Testis (tissue), 3 donors: ENCODE results near the gene SLC38A5. TPM values are rescaled to one million over a fixed set of nuclear protein-coding genes. Genes with fewer than 3 reads are reported as not detected.

Experiments
- DNase-seq: peaks from one replicate; pipeline ENCODE4 v3.0.0-alpha.2; 2019
- H3K27ac ChIP-seq, 2 donors: fragments of 200-600 bp; sonication (generic); one replicate each; pipeline ENCODE4 v1.5.1; 2019
- H3K27me3 ChIP-seq: fragments of 200-600 bp; sonication (generic); one replicate; pipeline ENCODE4 v1.5.1; 2019
- H3K36me3 ChIP-seq: fragments of 200-600 bp; sonication (generic); one replicate; pipeline ENCODE4 v1.5.1; 2017; ENCODE audit warnings: low read depth; ENCODE audit errors: missing control alignments
- H3K4me1 ChIP-seq: fragments of 200-600 bp; sonication (generic); one replicate; pipeline ENCODE4 v1.5.1; 2019
- H3K4me3 ChIP-seq, 2 donors: fragments of 200-600 bp; sonication (generic); one replicate each; pipeline ENCODE4 v1.5.1; 2017 to 2019
- H3K9me3 ChIP-seq: fragments of 200-600 bp; sonication (generic); one replicate; pipeline ENCODE4 v1.5.1; 2017
- CTCF ChIP-seq, 3 experiments: fragments of 450-650 bp in 2 of 3; fragments of 200-600 bp in 1 of 3; sonication (generic) in 1 of 3; IDR thresholded peaks; one replicate each; pipeline ENCODE4 v1.5.1; 2016 to 2019; ENCODE audit warnings: antibody characterized with exemption in 3 of 3, mild to moderate bottlenecking in 2 of 3, moderate library complexity in 1 of 3
- POLR2A ChIP-seq: fragments of 450-650 bp; IDR thresholded peaks from one replicate; pipeline ENCODE4 v1.6.1; 2017; ENCODE audit warnings: antibody characterized with exemption, mild to moderate bottlenecking, moderate library complexity
- WGBS, 2 donors: methylation state at CpG; one replicate each; pipeline ENCODE4 v1.1.5; 2018; 5-methylcytosine and 5-hydroxymethylcytosine counted together
- intact Hi-C: fragments of 100-400 bp; cut with DNase I; formaldehyde crosslinking; loops from one replicate; pipeline ENCODE4 v1.15.1; 2023; ENCODE audit warnings: low total_unique reads
- polyA plus RNA-seq: library from polyadenylated mRNA; stranded (reverse); fragments of 350-450 nt; fragmentation: Illumina TruSeq; extraction: RNeasy Lipid Tissue Mini Kit (QIAGEN cat#74804); gene quantifications from one replicate; pipeline ENCODE4 v1.2.3, GENCODE V29; 2014; ENCODE audit warnings: low read depth, low replicate concordance; ENCODE audit not compliant: insufficient read depth
- total RNA-seq, 2 donors: library from RNA; depleted of rRNA; stranded (reverse); fragments of >200 nt; gene quantifications; one replicate each; pipeline ENCODE4 v1.2.3, GENCODE V29; 2016

SLC38A5 gene
- total and polyA plus RNA-seq, 3 donors from 2014 or later, result 2.5 to 4.2 (median 3.5) TPM

- no peak for DNase-seq
- H3K9me3 ChIP-seq, result no peaks in the 10 kb centered on the region
- TF ChIP-seq POLR2A, result no peak
- TF ChIP-seq CTCF (IDR thresholded peaks at IDR 0.05), result no peak
- WGBS, 2 donors, result 93 to 94% methylated on average over 4 of the region's 4 CpGs
- intact Hi-C loops, result no loop called here
- H3K4me3 ChIP-seq, result no peak overlapping the region
- H3K27ac ChIP-seq, result no peak overlapping the region
- no peaks in the 10 kb centered on the region for H3K4me1 ChIP-seq
- no peaks in the 10 kb centered on the region for H3K36me3 ChIP-seq
- H3K27me3 ChIP-seq, result no peaks in the 10 kb centered on the region
Observed at GRCh38 chrX:48496660-48497059, 26.6 kb upstream of the SLC38A5 start.

GRCh38 chrX:48493890-48494364 lies 23.9 kb upstream of the SLC38A5 start:
- peak; percentile 58 for DNase-seq
- no peak overlapping the region for H3K27ac ChIP-seq

GRCh38 chrX:48492293-48492910 lies 22.3 kb upstream of the SLC38A5 start:
- Histone ChIP-seq H3K4me1 (no peaks in the 10 kb centered on the region), H3K9me3 (no peaks in the 10 kb centered on the region), H3K27ac (no peak overlapping the region), H3K27me3 (no peaks in the 10 kb centered on the region), H3K36me3 (no peaks in the 10 kb centered on the region), H3K4me3 (no peak overlapping the region)
- TF ChIP-seq CTCF (IDR thresholded peaks at IDR 0.05) (no peak), POLR2A (no peak)
- 69 to 73% methylated on average over 6 to 7 of the region's 7 CpGs for WGBS, 2 donors
- DNase-seq, result no peak
- intact Hi-C loops, result no loop called here

More at GRCh38 chrX:48493890-48494364, 23.9 kb upstream of the SLC38A5 start:
- H3K4me3 ChIP-seq, result no peak overlapping the region
- H3K27me3 ChIP-seq, result no peaks in the 10 kb centered on the region
- TF ChIP-seq CTCF (IDR thresholded peaks at IDR 0.05) (no peak), POLR2A (no peak)
- 34 to 62% methylated on average over 4 to 10 of the region's 10 CpGs for WGBS, 2 donors
- no peaks in the 10 kb centered on the region for H3K4me1 ChIP-seq
- no peaks in the 10 kb centered on the region for H3K9me3 ChIP-seq
- intact Hi-C loops, result no loop called here
- no peaks in the 10 kb centered on the region for H3K36me3 ChIP-seq

- no peak overlapping the region for H3K27ac ChIP-seq
- WGBS, 2 donors, result 91% methylated on average over 9 of the region's 9 CpGs; no CpG with 5 or more reads in 1 of the 2 donors
- no peak for TF ChIP-seq CTCF (IDR thresholded peaks at IDR 0.05)
- no peak for TF ChIP-seq POLR2A
- H3K9me3 ChIP-seq, result no peaks in the 10 kb centered on the region
- intact Hi-C loops, result no loop called here
- H3K36me3 ChIP-seq, result no peaks in the 10 kb centered on the region
- no peak for DNase-seq
- H3K4me1 ChIP-seq, result no peaks in the 10 kb centered on the region
- H3K4me3 ChIP-seq, result no peak overlapping the region
- H3K27me3 ChIP-seq, result no peaks in the 10 kb centered on the region
Observed at GRCh38 chrX:48491809-48492208, 21.7 kb upstream of the SLC38A5 start.

GRCh38 chrX:48490661-48491060 lies 20.6 kb upstream of the SLC38A5 start:
- Histone ChIP-seq H3K4me1 (no peaks in the 10 kb centered on the region), H3K4me3 (no peak overlapping the region), H3K27me3 (no peaks in the 10 kb centered on the region), H3K36me3 (no peaks in the 10 kb centered on the region), H3K9me3 (no peaks in the 10 kb centered on the region), H3K27ac (no peak overlapping the region)
- no peak for TF ChIP-seq POLR2A
- no peak for TF ChIP-seq CTCF (IDR thresholded peaks at IDR 0.05)
- no peak for DNase-seq
- 89% methylated on average over 8 of the region's 8 CpGs; no CpG with 5 or more reads in 1 of the 2 donors for WGBS, 2 donors
- intact Hi-C loops, result no loop called here
